MM.1S (cell line): ENCODE measurements around the gene STEAP2.

Source experiments
- EZH2 ChIP-seq: fragments of 300-600 bp; sonication (generic); optimal IDR thresholded peaks from 2 replicates; pipeline ENCODE3; 2017; ENCODE audit warnings: low read depth, mild to moderate bottlenecking, antibody characterized with exemption, low read length, mixed read lengths
- EZH2phosphoT487 ChIP-seq: fragments of 300-600 bp; sonication (generic); IDR thresholded peaks from 2 replicates; pipeline ENCODE4 v1.6.1; 2018; ENCODE audit warnings: antibody characterized with exemption, low read length
- TF ChIP-seq, protein P1 (sequence below): fragments of 300-600 bp; sonication (generic); IDR thresholded peaks from 2 replicates; pipeline ENCODE4 v1.5.1; 2016; ENCODE audit warnings: antibody characterized with exemption, low read length, mixed read lengths

DNA sequence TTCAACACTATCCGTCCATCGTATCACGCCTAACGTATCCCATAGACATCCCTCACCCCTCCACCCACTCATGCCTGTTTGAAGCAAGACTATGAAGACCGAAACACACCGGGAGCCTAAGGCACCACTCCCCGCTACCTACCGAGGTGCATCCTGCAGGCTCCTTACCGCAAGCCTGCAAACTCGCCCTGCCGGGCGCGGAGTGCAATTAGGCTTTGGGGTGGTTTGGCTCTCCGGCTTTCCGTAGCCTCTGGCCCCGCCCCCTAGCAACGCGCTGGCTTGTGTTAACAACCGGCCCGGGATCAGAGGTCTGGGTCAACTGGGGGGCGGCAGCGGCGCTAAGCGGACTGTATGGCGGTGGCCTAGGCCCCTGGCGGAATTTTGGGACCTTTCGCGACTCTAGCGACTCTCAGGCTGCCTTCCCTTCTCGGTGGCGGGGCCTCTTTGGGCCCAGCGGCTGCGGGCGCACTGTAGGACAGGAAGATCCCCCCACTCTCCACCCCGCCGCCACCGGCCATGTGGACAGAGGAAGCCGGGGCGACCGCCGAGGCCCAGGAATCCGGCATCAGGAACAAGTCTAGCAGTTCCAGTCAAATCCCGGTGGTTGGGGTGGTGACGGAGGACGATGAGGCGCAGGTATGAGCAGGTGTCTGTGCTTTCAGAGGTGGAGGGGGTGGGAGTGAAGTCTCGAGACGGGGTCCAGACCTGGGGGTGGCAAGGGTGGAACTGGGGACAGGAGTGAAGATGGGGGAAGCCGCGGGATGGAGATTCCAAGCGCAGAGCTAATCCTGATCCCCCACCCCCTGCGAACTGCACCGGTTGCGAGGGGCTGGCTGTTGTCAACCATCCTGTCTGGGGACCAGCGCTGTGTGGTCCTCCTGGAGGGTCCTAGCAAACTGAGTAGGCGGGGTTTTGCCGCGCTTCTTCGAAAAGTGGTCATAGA lies 33.6 kb downstream of the STEAP2 start, which contains the start of gene CFAP69:
- TF ChIP-seq, protein P1, sequence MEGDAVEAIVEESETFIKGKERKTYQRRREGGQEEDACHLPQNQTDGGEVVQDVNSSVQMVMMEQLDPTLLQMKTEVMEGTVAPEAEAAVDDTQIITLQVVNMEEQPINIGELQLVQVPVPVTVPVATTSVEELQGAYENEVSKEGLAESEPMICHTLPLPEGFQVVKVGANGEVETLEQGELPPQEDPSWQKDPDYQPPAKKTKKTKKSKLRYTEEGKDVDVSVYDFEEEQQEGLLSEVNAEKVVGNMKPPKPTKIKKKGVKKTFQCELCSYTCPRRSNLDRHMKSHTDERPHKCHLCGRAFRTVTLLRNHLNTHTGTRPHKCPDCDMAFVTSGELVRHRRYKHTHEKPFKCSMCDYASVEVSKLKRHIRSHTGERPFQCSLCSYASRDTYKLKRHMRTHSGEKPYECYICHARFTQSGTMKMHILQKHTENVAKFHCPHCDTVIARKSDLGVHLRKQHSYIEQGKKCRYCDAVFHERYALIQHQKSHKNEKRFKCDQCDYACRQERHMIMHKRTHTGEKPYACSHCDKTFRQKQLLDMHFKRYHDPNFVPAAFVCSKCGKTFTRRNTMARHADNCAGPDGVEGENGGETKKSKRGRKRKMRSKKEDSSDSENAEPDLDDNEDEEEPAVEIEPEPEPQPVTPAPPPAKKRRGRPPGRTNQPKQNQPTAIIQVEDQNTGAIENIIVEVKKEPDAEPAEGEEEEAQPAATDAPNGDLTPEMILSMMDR, result peak; percentile 19
- no peak for TF ChIP-seq EZH2
- TF ChIP-seq EZH2phosphoT487, result no peak
